DMS79 treated with DMSO at 0.1 percent for 48 hours (cell line): Measurements from ENCODE around the gene TSPAN16.

ENCODE experiments used
- DNase-seq: peaks from one replicate; lab custom pipeline; 2025; lab: John Stamatoyannopoulos, UW

Gene TSPAN16

DNA sequence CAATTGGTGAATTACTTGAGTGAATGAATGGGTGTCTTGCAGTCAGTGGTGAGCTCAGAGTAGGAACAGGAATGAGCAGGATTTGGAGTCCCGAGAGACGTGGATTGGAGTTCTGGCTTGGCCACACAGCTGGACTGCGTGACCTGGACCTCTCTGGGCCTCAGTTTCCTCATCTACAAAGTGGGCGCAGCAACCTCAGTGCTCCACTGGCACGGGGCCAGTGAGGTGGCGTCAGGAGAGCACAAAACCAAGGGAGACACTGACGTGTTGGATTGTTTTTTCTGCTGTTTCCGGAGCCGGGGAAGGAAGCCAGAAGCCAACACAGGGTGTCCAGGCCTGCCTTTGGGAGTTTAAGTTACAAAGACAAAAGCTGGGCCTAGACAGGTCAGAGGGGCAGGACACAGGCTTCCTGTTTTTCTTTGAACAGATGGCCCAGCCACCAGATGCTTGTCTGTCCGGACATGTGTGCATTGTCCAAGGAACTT, 27.1 kb upstream of the TSPAN16 start:
- no peak for DNase-seq

GRCh38 chr19:11269408-11269807, 26.6 kb upstream of the TSPAN16 start:
- no peak for DNase-seq

- no peak for DNase-seq
Observed at GRCh38 chr19:11273296-11273695, 22.7 kb upstream of the TSPAN16 start.

- DNase-seq: no peak
Observed at GRCh38 chr19:11273989-11274388, 22.0 kb upstream of the TSPAN16 start.

DNA sequence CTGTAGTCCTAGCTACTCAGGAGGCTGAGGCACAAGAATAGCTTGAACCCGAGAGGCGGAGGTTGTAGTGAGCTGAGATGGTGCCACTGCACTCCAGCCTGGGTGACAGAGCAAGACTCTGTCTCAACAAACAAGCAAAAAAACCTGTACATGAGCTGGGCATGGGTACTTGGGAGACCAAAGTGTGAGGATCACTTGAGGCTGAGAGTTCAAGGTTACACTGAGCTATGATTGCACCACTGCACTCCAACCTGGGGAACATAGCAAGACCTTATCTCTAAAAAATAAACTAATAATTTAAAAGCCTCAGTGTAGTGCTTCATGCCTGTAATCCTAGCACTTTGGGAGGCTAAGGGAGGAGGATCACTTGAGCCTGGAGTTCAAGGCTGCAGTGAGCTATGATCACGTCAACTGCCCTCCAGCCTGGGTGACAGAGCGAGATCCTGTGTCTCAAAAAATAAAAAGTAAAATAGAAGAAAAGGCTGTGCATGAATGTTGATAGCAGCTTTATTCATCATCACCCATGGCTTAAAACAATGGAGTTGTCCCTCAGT, 21.4 kb upstream of the TSPAN16 start:
- no peak for DNase-seq

DNA sequence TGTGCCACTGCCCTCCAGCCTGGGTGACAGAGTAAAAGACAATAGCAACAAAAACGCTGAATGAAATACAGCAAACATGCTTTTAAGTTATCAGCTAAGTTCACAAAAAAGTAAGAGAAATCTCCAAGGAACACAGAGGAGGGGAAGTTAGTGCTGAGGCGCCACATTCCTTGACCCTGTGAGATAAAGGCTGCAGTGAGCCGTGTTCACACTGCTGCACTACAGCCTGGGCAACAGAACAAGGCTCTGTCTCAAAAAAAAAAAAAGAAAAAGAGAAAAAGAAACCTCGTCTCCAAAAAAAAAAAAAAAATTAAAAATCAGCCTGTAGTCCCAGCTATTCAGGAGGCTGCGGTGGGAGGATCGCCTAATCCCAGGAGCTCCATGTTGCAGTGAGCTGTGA, 17.3 kb upstream of the TSPAN16 start:
- no peak for DNase-seq

- no peak for DNase-seq
Observed at GRCh38 chr19:11279505-11280236, 16.3 kb upstream of the TSPAN16 start.

GRCh38 chr19:11281356-11282049, 14.5 kb upstream of the TSPAN16 start:
- DNase-seq: no peak

DNA sequence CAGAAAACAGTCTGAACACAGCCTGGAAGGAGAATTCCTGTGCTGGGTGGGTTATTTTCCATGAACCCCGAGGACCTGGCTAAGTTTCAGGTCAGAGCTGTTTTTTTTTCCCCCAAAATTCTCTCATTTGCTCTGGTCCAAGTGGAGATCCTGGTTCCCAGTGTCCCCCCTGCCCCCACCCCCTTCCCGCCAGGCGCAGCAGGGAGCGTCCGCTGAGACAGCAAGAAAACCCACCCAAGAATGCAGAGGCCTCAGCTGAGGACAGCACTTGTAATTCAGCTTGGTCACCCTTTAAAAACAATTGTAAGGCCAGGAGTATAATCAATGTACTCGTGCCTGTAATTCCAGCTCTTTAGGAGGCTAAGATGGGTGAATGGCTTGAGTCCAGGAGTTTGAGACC, 11.4 kb upstream of the TSPAN16 start:
- no peak for DNase-seq

- DNase-seq: no peak
Observed at GRCh38 chr19:11286312-11286974, 9.5 kb upstream of the TSPAN16 start.

DNA sequence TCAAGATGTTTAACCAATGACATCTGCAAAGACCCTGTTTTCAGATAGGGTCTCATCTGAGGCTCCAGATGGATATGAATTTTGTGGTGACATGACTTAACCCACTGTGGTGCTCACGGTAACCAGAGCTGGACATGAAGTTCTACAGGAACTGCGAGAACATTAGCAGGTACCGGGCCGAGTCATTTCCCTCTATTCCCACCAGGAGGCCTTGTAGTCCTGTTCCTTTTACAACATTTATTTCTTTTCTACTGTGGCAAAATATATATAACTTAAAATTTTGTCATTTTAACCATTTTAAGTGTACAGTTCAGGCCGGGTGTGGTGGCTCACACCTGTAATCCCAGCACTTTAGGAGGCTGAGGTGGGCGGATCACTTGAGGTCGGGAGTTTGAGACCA, 7.6 kb upstream of the TSPAN16 start:
- DNase-seq: no peak

GRCh38 chr19:11290256-11290655, 5.7 kb upstream of the TSPAN16 start:
- no peak for DNase-seq

DNA sequence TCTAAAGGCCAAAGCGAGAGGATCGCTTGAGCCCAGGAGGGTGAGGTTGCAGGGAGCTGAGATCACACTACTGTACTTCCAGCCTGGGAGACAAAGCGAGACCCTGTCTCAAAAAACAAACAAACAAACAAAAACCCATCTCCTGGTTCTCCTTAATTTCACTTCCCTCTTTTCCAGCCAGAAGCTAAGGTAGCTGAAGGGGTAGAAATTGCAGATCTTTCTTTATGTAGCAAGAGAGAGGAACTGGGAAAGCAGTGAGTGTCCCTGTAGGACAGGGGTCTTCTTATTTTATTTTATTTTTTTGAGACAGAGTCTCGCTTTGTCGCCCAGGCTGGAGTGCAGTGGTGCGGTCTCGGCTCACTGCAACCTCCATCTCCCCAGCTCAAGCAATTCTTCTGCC, 4.5 kb upstream of the TSPAN16 start:
- no peak for DNase-seq

DNA sequence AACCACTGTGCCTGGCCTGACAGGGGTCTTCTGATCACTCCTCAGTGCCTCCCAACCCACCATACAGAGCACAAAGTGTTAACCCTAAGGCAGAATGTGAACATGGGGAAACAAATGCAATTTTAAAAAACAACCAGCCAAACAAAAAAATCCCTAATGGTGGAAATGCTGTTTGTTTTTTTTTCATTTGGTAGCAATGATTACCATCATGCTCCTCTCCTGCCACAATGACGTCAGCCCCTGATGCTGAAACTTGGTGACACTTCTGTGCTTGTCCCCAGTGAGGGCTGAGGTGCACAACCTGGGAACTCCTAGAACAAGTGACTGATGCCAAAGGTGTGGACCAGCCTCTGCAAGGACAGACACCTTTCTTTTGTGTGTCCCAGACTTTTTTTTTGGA, 4.0 kb upstream of the TSPAN16 start:
- no peak for DNase-seq

DNA sequence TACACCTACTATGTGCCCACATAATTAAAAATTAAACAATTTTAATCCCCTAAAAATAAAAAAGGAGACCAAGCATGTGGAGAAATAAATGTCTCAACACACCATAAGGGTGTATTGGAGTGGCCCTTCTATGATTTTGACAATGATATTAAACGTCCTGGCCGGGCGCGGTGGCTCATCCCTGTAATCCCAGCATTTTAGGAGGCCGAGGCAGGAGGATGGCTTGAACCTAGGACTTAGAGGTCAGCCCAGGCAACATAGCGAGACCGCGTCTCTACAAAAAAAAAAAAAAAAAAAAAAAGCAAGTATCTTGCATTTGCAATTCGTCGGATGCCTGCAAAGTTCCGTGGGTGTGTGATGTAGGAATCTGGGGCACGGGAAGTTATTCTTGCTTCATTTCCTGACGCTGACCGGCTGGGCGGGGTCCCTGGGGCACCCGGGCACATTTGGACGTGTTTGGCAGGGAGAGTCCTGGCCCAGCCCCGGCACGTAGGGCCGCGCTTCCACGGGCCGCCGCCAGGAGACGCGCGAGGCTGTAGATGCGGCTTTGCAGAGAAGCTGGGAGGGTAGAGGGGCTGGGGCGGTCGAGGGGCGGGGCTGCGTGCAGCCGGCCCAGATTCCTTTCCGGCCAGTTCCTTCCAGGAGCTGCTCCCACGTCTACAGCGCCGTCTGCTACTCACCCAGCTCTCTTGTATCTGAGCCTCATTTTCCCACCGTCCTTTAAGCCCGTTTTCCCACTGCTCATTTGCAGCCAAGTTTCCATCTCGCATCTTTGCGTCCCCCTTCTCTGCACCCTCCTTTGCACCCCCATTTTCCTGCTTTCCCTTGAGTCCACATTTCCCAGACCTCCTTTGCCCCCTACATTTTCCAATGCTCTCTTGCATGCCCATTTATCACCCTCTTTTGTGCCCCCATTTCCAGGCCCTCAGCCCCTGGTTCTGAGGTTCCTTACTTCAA, 2.2 kb upstream of the TSPAN16 start:
- peak; percentile 93 for DNase-seq

DNA sequence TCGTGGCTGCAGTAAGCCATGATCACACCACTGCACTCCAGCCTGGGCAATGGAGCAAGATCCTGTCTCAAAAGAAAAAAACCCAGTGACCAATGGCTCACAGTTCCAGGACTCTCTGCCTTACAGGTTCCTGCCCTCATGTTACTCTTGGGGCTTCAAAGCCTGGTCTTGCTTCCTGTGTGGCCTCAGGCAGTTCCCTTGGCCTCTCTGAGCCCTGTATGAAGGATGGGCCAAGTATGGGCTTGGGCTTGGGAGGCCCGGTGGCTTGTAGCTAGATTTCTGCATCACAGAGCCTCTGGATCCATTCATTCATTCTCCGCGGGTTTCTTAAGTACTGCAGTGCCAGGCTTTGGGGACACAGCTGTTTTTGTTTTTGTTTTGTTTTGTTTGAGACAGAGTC, 780 bp upstream of the TSPAN16 start:
- no peak for DNase-seq

DNA sequence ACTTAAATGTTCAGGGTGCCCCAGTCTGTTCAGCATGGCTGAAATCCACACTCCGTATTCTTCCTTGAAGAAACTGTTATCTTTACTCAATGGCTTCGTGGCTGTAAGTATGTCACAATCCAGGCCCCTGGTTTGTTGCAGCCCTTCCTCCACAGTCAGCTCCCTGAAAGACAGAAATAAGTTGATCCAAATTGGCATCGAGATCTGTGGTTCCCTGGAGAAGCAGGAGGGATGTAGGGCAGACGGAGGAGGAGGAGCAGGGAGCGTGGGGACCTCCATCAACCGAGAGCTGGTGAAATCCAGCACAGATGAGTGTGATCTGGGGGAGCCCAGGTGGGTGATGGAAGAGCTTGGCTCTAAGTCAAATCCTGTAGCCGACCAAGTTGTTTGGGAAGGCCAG, 304 bp downstream of the TSPAN16 start:
- no peak for DNase-seq

DNA sequence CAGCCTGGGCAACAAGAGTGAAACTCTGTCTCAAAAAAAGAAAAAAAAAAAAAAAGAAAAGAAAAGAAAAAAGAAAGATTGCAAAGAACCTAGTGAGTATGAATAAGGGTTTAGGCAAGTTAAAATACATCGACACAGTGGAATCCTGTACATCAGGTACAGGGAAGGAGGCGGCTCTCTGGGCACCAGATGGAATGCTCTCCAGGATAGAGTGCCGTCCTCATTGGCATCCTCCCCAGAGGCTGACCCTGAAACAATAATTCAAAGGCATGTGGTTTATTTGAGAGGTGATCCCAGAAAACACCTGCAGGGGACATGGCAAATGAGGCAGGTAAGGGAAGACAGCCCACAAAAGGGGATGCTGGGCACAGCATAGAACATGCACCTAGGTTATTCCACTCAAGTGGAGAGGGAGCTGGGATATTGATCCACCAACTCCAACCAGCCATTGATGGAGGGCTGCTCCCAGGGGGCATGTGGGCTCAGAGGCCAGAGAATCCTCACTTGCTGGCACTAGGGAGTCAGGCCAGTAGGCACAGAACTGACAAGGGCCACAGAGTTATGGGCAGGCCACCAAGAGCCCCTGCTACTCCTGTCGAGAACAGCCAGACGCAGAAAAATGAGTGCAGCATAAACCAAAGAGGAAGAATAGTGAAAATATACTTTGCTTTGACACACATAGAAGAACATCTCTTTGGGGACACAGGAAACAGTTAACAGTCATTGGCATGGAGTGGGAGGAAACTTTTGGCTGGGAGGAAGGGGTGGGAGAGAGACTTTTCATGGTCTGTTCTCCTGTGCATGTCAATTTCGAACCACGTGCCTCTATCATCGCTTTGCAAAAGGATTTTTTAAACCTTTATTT, 4.2 kb downstream of the TSPAN16 start:
- no peak for DNase-seq

GRCh38 chr19:11300811-11301120, 4.8 kb downstream of the TSPAN16 start:
- no peak for DNase-seq

DNA sequence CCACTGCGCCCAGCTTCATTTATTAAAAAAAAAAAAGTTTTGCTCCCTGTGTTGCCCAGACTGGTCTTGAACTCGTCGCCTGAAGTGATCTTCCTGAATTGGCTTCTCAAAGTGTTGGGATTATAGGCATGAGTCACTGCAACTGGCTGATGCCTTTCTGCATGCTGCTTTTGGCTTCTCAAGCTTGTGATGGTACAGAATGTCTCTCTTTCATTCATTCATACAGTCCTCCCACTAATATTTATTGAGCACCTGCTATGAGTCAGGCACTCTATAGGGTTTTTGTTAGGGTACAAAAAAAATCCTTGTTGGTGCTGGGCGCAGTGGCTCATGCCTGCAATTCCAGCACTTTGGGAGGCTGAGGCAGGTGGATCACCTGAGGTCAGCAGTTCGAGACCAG, 9.0 kb downstream of the TSPAN16 start:
- DNase-seq: no peak

DNA sequence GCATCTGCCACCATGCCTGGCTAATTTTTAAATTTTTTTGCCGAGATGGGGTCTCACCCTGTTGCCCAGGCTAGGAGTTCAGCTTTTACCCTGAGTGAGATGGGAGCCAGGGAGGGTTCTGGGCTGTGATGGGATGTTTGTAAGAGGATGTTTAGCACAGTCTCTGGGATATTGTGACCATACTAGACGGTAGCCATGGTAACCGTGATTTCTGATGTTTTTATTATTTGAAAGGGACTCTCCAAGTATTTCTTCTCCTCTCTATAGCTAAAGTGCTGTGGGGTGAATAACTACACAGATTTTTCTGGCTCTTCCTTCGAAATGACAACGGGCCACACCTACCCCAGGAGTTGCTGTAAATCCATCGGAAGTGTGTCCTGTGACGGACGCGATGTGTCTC, 10.4 kb downstream of the TSPAN16 start:
- DNase-seq: no peak
